Neural progenitor cell (in vitro differentiated cells): ENCODE results near the gene SAPCD2. TPM values are rescaled to one million over a fixed set of nuclear protein-coding genes. Genes with fewer than 3 reads are reported as not detected.

Experiments used
- DNase-seq: peaks from one replicate; pipeline ENCODE4 v3.0.0-alpha.2; 2016; ENCODE audit warnings: low spot score
- H2AFZ ChIP-seq: fragments of 200-600 bp; sonication (generic); replicated peaks from 2 replicates; pipeline ENCODE4 v1.6.1; 2016; ENCODE audit warnings: antibody characterized with exemption
- H3F3A ChIP-seq: fragments of 200-600 bp; sonication (generic); 2 replicates; pipeline ENCODE4 v1.6.1; 2016; ENCODE audit warnings: antibody characterized with exemption, low read depth
- H3K27ac ChIP-seq: fragments of 200-600 bp; sonication (generic); 2 replicates; pipeline ENCODE4 v1.5.1; 2016; ENCODE audit warnings: mild to moderate bottlenecking
- H3K27me3 ChIP-seq: fragments of 200-600 bp; sonication (generic); 2 replicates; pipeline ENCODE4 v1.6.1; 2016; ENCODE audit warnings: mild to moderate bottlenecking, moderate library complexity
- H3K36me3 ChIP-seq: fragments of 200-600 bp; sonication (generic); 2 replicates; pipeline ENCODE4 v1.5.1; 2016
- H3K4me1 ChIP-seq: fragments of 200-600 bp; sonication (generic); 2 replicates; pipeline ENCODE4 v1.6.1; 2016; ENCODE audit warnings: mixed run types
- H3K4me2 ChIP-seq: fragments of 200-600 bp; sonication (generic); 2 replicates; pipeline ENCODE4 v1.6.1; 2016
- H3K4me3 ChIP-seq: fragments of 200-600 bp; sonication (generic); 2 replicates; pipeline ENCODE4 v1.5.1; 2016
- H3K79me2 ChIP-seq: fragments of 200-600 bp; sonication (generic); 2 replicates; pipeline ENCODE4 v1.6.1; 2016; ENCODE audit warnings: low read depth
- H3K9ac ChIP-seq: fragments of 200-600 bp; sonication (generic); 2 replicates; pipeline ENCODE4 v1.6.1; 2016
- H3K9me3 ChIP-seq: fragments of 200-600 bp; sonication (generic); 2 replicates; pipeline ENCODE4 v1.5.1; 2016; ENCODE audit warnings: low read depth
- H4K20me1 ChIP-seq: fragments of 200-600 bp; sonication (generic); 2 replicates; pipeline ENCODE4 v1.6.1; 2016; ENCODE audit warnings: low read depth
- H3K27ac Mint-ChIP-seq: 3 replicates; pipeline ENCODE4 v1.8.0; 2021; ENCODE audit warnings: mixed read lengths
- H3K27me3 Mint-ChIP-seq: 2 replicates; pipeline ENCODE4 v1.8.0; 2022; ENCODE audit warnings: low read depth, mild to moderate bottlenecking, inconsistent platforms, moderate library complexity, mixed read lengths; ENCODE audit not compliant: insufficient read depth
- H3K36me3 Mint-ChIP-seq: 3 replicates; pipeline ENCODE4 v1.8.0; 2021; ENCODE audit warnings: mixed read lengths
- H3K4me1 Mint-ChIP-seq: 3 replicates; pipeline ENCODE4 v1.8.0; 2021; ENCODE audit warnings: mixed read lengths
- H3K4me3 Mint-ChIP-seq: 3 replicates; pipeline ENCODE4 v1.8.0; 2021; ENCODE audit warnings: mild to moderate bottlenecking, moderate library complexity, mixed read lengths
- H3K9me3 Mint-ChIP-seq: 3 replicates; pipeline ENCODE4 v1.8.0; 2020; ENCODE audit warnings: mixed read lengths
- CTCF ChIP-seq: fragments of 200-600 bp; sonication (generic); IDR thresholded peaks from 2 replicates; pipeline ENCODE4 v1.5.1; 2017; ENCODE audit warnings: antibody characterized with exemption, mild to moderate bottlenecking
- EZH2 ChIP-seq: fragments of 200-600 bp; sonication (generic); IDR thresholded peaks from 2 replicates; pipeline ENCODE4 v1.6.1; 2017; ENCODE audit warnings: antibody characterized with exemption, mild to moderate bottlenecking, moderate library complexity
- EZH2phosphoT487 ChIP-seq: fragments of 200-600 bp; sonication (generic); IDR thresholded peaks from 2 replicates; pipeline ENCODE4 v1.6.1; 2017; ENCODE audit warnings: antibody characterized with exemption
- total RNA-seq: library from RNA; depleted of rRNA; stranded (reverse); fragments of >200 nt; gene quantifications from 2 replicates; pipeline ENCODE4 v1.2.3, GENCODE V29; 2015; ENCODE audit warnings: low replicate concordance

SAPCD2 gene
- total RNA-seq, 1 donor from 2014 or later, result 5.7 TPM

- H3K36me3 Mint-ChIP-seq, result peaks cover 5% of the 10 kb centered on the region
- TF ChIP-seq EZH2 (no peak), CTCF (no peak), EZH2phosphoT487 (no peak)
- H3K27me3 ChIP-seq, result no peaks in the 10 kb centered on the region
- no peak overlapping the region for H3K4me2 ChIP-seq
- no peak overlapping the region for H3K27ac ChIP-seq
- no peaks in the 10 kb centered on the region for H3K4me1 Mint-ChIP-seq
- H4K20me1 ChIP-seq, result no peaks in the 10 kb centered on the region
- no peak overlapping the region for H3K9ac ChIP-seq
- no peaks in the 10 kb centered on the region for H3K79me2 ChIP-seq
- H2AFZ ChIP-seq, result no peak overlapping the region
- no peaks in the 10 kb centered on the region for H3K9me3 ChIP-seq
- no peak for DNase-seq
- no peaks in the 10 kb centered on the region for H3K9me3 Mint-ChIP-seq
- H3K27ac Mint-ChIP-seq, result no peak overlapping the region
- no peak overlapping the region for H3K4me3 ChIP-seq
- no peaks in the 10 kb centered on the region for H3K4me1 ChIP-seq
- peaks cover 2% of the 10 kb centered on the region for H3K27me3 Mint-ChIP-seq
- no peak overlapping the region for H3K4me3 Mint-ChIP-seq
- no peaks in the 10 kb centered on the region for H3F3A ChIP-seq
- no peaks in the 10 kb centered on the region for H3K36me3 ChIP-seq
Measured at GRCh38 chr9:137015976-137016375, 54.4 kb downstream of the SAPCD2 start.

- Histone ChIP-seq H3K27ac (no peak overlapping the region), H3K4me1 (no peaks in the 10 kb centered on the region), H4K20me1 (no peaks in the 10 kb centered on the region), H3K4me3 (no peak overlapping the region), H3F3A (no peaks in the 10 kb centered on the region), H3K27me3 (no peaks in the 10 kb centered on the region), H3K9ac (no peak overlapping the region), H3K4me2 (no peak overlapping the region), H2AFZ (no peak overlapping the region), H3K36me3 (no peaks in the 10 kb centered on the region), H3K79me2 (no peaks in the 10 kb centered on the region), H3K9me3 (no peaks in the 10 kb centered on the region)
- TF ChIP-seq EZH2 (no peak), EZH2phosphoT487 (no peak), CTCF (no peak)
- Mint-ChIP-seq H3K27ac (no peak overlapping the region), H3K27me3 (peaks cover 2% of the 10 kb centered on the region), H3K36me3 (peaks cover 5% of the 10 kb centered on the region), H3K9me3 (no peaks in the 10 kb centered on the region), H3K4me3 (no peak overlapping the region), H3K4me1 (no peaks in the 10 kb centered on the region)
- DNase-seq, result no peak
Measured at GRCh38 chr9:137015540-137015930, 54.8 kb downstream of the SAPCD2 start.

GRCh38 chr9:137014776-137015539 is 55.4 kb downstream of the SAPCD2 start:
- Histone ChIP-seq H3F3A (no peaks in the 10 kb centered on the region), H3K36me3 (no peaks in the 10 kb centered on the region), H3K4me2 (no peak overlapping the region), H3K9me3 (no peaks in the 10 kb centered on the region), H3K27me3 (no peaks in the 10 kb centered on the region), H3K4me1 (no peaks in the 10 kb centered on the region), H3K4me3 (no peak overlapping the region), H3K79me2 (no peaks in the 10 kb centered on the region), H3K27ac (no peak overlapping the region), H3K9ac (no peak overlapping the region), H4K20me1 (no peaks in the 10 kb centered on the region), H2AFZ (no peak overlapping the region)
- H3K36me3 Mint-ChIP-seq, result peaks cover 5% of the 10 kb centered on the region
- no peak for TF ChIP-seq EZH2phosphoT487
- no peak for TF ChIP-seq EZH2
- no peak for TF ChIP-seq CTCF
- H3K27me3 Mint-ChIP-seq, result peaks cover 2% of the 10 kb centered on the region
- no peaks in the 10 kb centered on the region for H3K9me3 Mint-ChIP-seq
- H3K4me3 Mint-ChIP-seq, result no peak overlapping the region
- no peak overlapping the region for H3K27ac Mint-ChIP-seq
- H3K4me1 Mint-ChIP-seq, result no peaks in the 10 kb centered on the region
- DNase-seq, result no peak
